Astrocyte of the spinal cord (primary cell): Measurements from ENCODE around the gene RGS3.

Experiments used
- DNase-seq: peaks from one replicate; pipeline ENCODE4 v3.0.0; 2011; ENCODE audit warnings: low read depth, low spot score
- H3K4me3 ChIP-seq: 2 replicates; pipeline ENCODE4 v1.5.1; 2011; ENCODE audit warnings: low read depth, mild to moderate bottlenecking, low read length, moderate library complexity
- CTCF ChIP-seq: IDR thresholded peaks from 2 replicates; pipeline ENCODE4 v1.5.1; 2012; ENCODE audit warnings: low read depth, mild to moderate bottlenecking, low read length, inconsistent platforms
- in situ Hi-C: cut with HindIII; loops from 2 replicates; pipeline ENCODE4 v1.10.0; 2017; ENCODE audit warnings: low sequenced_read_pairs

Gene RGS3

GRCh38 chr9:113589407-113589806, 125.9 kb downstream of the RGS3 start:
- DNase-seq, result no peak
- TF ChIP-seq CTCF, result no peak
- in situ Hi-C loops, result no loop called here
- no peak overlapping the region for H3K4me3 ChIP-seq

GRCh38 chr9:113589890-113590289, 126.4 kb downstream of the RGS3 start:
- in situ Hi-C loops, result no loop called here
- DNase-seq, result peak; percentile 52
- H3K4me3 ChIP-seq, result no peak overlapping the region
- peak; percentile 79 for TF ChIP-seq CTCF

- TF ChIP-seq CTCF, result no peak
- no peak for DNase-seq
- H3K4me3 ChIP-seq, result no peak overlapping the region
- in situ Hi-C loops, result no loop called here
These were observed 126.9 kb downstream of the RGS3 start for GRCh38 chr9:113590389-113590788.

- DNase-seq, result peak; percentile 76
- TF ChIP-seq CTCF, result peak; percentile 93
- in situ Hi-C loops, result no loop called here
- no peak overlapping the region for H3K4me3 ChIP-seq
These were observed 127.7 kb downstream of the RGS3 start for GRCh38 chr9:113590991-113591898.

GRCh38 chr9:113591899-113592625, 128.5 kb downstream of the RGS3 start:
- TF ChIP-seq CTCF, result no peak

GRCh38 chr9:113592876-113593575, 129.5 kb downstream of the RGS3 start:
- in situ Hi-C loops, result no loop called here
- no peak for DNase-seq
- TF ChIP-seq CTCF, result no peak
- H3K4me3 ChIP-seq, result no peak overlapping the region

More at GRCh38 chr9:113591899-113592625, 128.5 kb downstream of the RGS3 start:
- in situ Hi-C loops, result no loop called here
- no peak overlapping the region for H3K4me3 ChIP-seq
- DNase-seq, result no peak
